ENCODE measurements around the gene ENPP1. TPM values are rescaled to one million over a fixed set of nuclear protein-coding genes. Genes with fewer than 3 reads are reported as not detected.

The ENPP1 gene
- total RNA-seq, 2 experiments from 2014 or later = 0.08 TPM

DNA sequence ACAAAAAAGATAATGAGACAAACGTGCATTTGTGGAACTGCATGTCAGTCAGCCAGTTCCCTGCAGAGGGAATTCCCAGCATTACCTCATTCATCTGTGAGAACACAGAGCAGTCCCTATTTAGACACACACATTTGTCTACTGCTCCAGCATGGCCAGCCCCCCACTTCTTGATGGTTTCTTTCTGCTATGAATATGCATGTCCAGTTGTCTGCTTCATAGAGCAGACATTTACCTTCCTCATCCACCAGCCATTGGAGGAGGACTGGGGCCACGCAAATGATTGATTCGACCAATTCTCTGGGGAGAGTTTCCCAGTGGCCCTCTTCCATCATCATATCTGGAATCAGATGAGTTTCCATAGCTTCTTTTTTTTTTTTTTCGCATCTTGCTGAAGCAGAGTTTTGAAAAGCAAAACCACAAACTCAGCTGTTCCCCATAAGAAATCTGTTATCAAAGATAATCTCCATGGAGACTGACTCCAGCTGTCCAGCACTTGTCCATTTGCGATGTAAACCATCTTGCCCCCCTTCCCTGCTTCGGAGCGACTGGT is 11.8 kb downstream of the ENPP1 start:
- DNase-seq = no peak
- intact Hi-C loops (cut with DNase I, micrococcal nuclease) = no loop called here
- Histone ChIP-seq H3K9me3 (ENCODE audit: control insufficient read depth in 1 of 2, insufficient read depth in 1 of 2, low read length in 2 of 2) (no peaks in the 10 kb centered on the region), H3K27me3 (ENCODE audit: control insufficient read depth in 1 of 2, insufficient read depth in 2 of 2, low read length in 2 of 2) (peaks cover 0 to 5% of the 10 kb centered on the region in 2 experiments), H3K4me1 (ENCODE audit: insufficient read depth, low read length) (no peaks in the 10 kb centered on the region), H3K4me3 (ENCODE audit: low read length) (no peak overlapping the region), H3K36me3 (ENCODE audit: insufficient read depth, low read length) (no peaks in the 10 kb centered on the region), H3K27ac (ENCODE audit: low read depth in 1 of 2, low read length in 2 of 2) (no peak overlapping the region)
- ChIA-PET POLR2A (no interaction called here), CTCF (no interaction called here)
- Mint-ChIP-seq H3K4me3 (no peak overlapping the region), H3K27me3 (peaks cover 49% of the 10 kb centered on the region), H3K36me3 (ENCODE audit: low read depth) (no peaks in the 10 kb centered on the region), H3K9me3 (no peaks in the 10 kb centered on the region), H3K4me1 (ENCODE audit: low read depth) (no peaks in the 10 kb centered on the region), H3K27ac (no peak overlapping the region)
- no peak for ATAC-seq (ENCODE audit: poor library complexity)
- TF ChIP-seq, protein P1, sequence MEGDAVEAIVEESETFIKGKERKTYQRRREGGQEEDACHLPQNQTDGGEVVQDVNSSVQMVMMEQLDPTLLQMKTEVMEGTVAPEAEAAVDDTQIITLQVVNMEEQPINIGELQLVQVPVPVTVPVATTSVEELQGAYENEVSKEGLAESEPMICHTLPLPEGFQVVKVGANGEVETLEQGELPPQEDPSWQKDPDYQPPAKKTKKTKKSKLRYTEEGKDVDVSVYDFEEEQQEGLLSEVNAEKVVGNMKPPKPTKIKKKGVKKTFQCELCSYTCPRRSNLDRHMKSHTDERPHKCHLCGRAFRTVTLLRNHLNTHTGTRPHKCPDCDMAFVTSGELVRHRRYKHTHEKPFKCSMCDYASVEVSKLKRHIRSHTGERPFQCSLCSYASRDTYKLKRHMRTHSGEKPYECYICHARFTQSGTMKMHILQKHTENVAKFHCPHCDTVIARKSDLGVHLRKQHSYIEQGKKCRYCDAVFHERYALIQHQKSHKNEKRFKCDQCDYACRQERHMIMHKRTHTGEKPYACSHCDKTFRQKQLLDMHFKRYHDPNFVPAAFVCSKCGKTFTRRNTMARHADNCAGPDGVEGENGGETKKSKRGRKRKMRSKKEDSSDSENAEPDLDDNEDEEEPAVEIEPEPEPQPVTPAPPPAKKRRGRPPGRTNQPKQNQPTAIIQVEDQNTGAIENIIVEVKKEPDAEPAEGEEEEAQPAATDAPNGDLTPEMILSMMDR (IDR thresholded peaks at IDR 0.05) = no peak

DNA sequence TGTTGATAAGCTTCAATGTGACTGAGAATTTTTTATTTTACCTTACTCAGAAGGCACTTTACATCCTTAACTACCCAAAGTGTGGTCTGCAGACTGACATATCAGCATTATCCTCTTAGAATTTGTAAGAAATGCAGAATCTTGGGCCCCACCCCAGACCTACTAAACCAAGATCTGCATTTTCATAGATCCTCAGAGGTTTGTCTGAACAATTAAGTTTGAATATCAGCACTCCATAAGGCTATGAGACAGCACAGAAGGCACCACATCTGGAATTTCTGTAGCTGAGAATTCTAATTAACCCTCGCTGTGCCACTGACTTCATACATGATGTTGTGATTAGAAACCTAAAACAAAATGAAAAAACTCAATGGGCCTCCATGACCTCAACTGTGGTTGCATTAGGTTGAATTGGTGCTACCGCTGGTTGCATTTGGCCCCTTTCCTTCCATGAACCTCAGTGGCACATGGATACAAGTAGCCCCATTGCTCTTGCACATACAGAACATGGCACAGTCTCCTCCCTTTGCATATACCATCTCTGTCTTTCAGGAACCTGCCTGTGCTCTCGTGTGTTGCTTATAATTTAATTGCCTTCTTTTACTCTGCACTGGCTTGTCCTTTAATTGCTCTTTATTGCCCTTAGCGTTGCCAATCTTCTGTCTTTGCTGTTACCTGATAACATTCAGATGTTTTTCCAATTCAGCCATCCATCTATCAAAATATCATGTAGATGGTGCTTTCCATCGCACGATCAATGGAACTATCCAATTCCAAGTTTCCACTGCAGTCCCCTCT is 13.4 kb downstream of the ENPP1 start:
- ATAC-seq (ENCODE audit: poor library complexity) = no peak

DNA sequence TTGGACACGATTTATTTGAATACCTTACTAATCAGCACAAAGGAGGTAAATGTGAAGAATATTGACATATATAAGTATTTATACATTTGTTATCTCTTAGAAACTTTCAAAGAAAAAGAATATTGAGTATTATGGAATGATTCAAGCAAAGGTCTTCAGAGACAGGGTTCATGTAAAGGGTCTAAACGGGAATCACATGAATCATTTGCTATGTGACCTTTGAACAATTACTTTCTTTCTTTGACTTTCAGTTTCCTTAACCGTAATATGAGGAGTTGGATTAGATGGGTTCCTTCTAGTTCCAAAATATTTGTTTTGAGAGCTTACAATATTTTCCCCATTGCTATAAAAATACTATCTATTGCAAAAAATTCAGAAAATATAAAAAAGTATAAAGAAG is 14.3 kb downstream of the ENPP1 start:
- Histone ChIP-seq H3K9me3 (ENCODE audit: control insufficient read depth in 1 of 2, insufficient read depth in 1 of 2, low read length in 2 of 2) (no peaks in the 10 kb centered on the region), H3K27me3 (ENCODE audit: control insufficient read depth in 1 of 2, insufficient read depth in 2 of 2, low read length in 2 of 2) (peaks cover 0 to 5% of the 10 kb centered on the region in 2 experiments), H3K4me1 (ENCODE audit: insufficient read depth, low read length) (no peaks in the 10 kb centered on the region), H3K27ac (ENCODE audit: low read depth in 1 of 2, low read length in 2 of 2) (no peak overlapping the region), H3K4me3 (ENCODE audit: low read length) (no peak overlapping the region), H3K36me3 (ENCODE audit: insufficient read depth, low read length) (no peaks in the 10 kb centered on the region)
- intact Hi-C loops (cut with DNase I, micrococcal nuclease) = no loop called here
- Mint-ChIP-seq H3K27ac (no peak overlapping the region), H3K9me3 (no peaks in the 10 kb centered on the region), H3K36me3 (ENCODE audit: low read depth) (no peaks in the 10 kb centered on the region), H3K4me1 (ENCODE audit: low read depth) (no peaks in the 10 kb centered on the region), H3K27me3 (peaks cover 50% of the 10 kb centered on the region), H3K4me3 (no peak overlapping the region)
- ATAC-seq (ENCODE audit: poor library complexity) = no peak
- ChIA-PET CTCF (no interaction called here), POLR2A (no interaction called here)
- DNase-seq = no peak
- TF ChIP-seq, protein P1 (IDR thresholded peaks at IDR 0.05) = no peak

More for the DNA sequence above, 13.4 kb downstream of the ENPP1 start:
- intact Hi-C loops (cut with DNase I, micrococcal nuclease) = no loop called here
- peaks cover 0 to 5% of the 10 kb centered on the region in 2 experiments for H3K27me3 ChIP-seq (ENCODE audit: control insufficient read depth in 1 of 2, insufficient read depth in 2 of 2, low read length in 2 of 2)
- Mint-ChIP-seq H3K4me1 (ENCODE audit: low read depth) (no peaks in the 10 kb centered on the region), H3K36me3 (ENCODE audit: low read depth) (no peaks in the 10 kb centered on the region), H3K4me3 (no peak overlapping the region), H3K27me3 (peaks cover 43% of the 10 kb centered on the region), H3K9me3 (no peaks in the 10 kb centered on the region), H3K27ac (no peak overlapping the region)
- no peak overlapping the region for H3K4me3 ChIP-seq (ENCODE audit: low read length)
- TF ChIP-seq, protein P1 (IDR thresholded peaks at IDR 0.05) = no peak
- no peaks in the 10 kb centered on the region for H3K9me3 ChIP-seq (ENCODE audit: control insufficient read depth in 1 of 2, insufficient read depth in 1 of 2, low read length in 2 of 2)
- DNase-seq = no peak
- ChIA-PET POLR2A (no interaction called here), CTCF (interaction anchor here (1.2 kb wide), 1 partner anchor 9 kb away, joined by 3 read pairs; no protein-coding TSS in a partner anchor)
- H3K4me1 ChIP-seq (ENCODE audit: insufficient read depth, low read length) = no peaks in the 10 kb centered on the region
- H3K27ac ChIP-seq (ENCODE audit: low read depth in 1 of 2, low read length in 2 of 2) = no peak overlapping the region
- no peaks in the 10 kb centered on the region for H3K36me3 ChIP-seq (ENCODE audit: insufficient read depth, low read length)

All from CD4-positive, alpha-beta T cell (primary cell).